ENCODE results near the gene TMEM223.
"Not testable (repeated sequence)": the region's sequence is repeated elsewhere in the genome, so short reads cannot be mapped to it uniquely, and the experiment has no call there.

The TMEM223 gene

DNA sequence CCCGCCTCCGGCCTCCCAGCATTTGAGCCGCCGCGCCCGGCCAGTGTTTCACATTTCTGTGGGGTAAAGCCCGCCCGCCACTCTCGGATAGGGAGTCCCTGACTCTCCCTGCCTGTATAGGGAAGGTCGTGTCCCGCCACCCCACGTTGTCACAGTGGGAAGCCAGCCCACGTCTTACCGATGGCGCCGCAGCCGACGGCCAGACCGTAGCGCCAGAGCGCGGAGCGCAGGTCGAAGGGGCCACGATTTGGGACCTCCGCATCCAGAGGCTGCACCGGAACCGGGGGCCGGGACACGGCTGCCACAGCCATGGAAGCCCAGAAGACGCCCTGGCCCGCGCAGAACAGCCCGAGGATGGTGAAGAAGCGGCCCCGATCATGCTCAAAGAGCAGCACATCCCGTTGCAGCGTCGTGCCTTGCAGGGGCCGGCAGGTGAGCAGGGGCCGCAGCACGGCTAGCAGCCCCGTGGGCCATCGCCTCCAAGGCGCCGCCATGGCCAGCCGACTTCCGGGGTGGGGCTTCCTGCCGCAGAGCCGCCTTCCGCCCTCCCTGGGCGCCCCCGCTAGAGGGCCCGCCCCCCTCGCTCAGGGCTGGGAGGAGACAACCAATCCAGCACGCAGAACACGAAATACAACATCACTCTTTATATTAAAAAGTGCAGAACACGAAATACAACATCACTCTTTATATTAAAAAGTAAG is at the start of gene TMEM223:
TMEM223 (minus strand) TSS at position 506 of the 701 bp plus-strand sequence; CDS start at position 494, 12 bp downstream.
- in situ Hi-C loops (cut with MboI; ENCODE audit: low sequenced_read_pairs) = no loop called here

- in situ Hi-C loops (cut with MboI; ENCODE audit: low sequenced_read_pairs) = not testable (repeated sequence)
Measured at GRCh38 chr11:62840721-62841360, 49.0 kb upstream of the TMEM223 start.

- in situ Hi-C loops (cut with MboI; ENCODE audit: low sequenced_read_pairs) = no loop called here
Measured at GRCh38 chr11:62839050-62839945, 47.5 kb upstream of the TMEM223 start, which contains the start of gene WDR74. WDR74 (minus strand) TSS chr11:62839590; CDS start chr11:62839570, 20 bp downstream.

- in situ Hi-C loops (cut with MboI; ENCODE audit: low sequenced_read_pairs) = no loop called here
Measured at GRCh38 chr11:62835336-62835735, 43.5 kb upstream of the TMEM223 start.

DNA sequence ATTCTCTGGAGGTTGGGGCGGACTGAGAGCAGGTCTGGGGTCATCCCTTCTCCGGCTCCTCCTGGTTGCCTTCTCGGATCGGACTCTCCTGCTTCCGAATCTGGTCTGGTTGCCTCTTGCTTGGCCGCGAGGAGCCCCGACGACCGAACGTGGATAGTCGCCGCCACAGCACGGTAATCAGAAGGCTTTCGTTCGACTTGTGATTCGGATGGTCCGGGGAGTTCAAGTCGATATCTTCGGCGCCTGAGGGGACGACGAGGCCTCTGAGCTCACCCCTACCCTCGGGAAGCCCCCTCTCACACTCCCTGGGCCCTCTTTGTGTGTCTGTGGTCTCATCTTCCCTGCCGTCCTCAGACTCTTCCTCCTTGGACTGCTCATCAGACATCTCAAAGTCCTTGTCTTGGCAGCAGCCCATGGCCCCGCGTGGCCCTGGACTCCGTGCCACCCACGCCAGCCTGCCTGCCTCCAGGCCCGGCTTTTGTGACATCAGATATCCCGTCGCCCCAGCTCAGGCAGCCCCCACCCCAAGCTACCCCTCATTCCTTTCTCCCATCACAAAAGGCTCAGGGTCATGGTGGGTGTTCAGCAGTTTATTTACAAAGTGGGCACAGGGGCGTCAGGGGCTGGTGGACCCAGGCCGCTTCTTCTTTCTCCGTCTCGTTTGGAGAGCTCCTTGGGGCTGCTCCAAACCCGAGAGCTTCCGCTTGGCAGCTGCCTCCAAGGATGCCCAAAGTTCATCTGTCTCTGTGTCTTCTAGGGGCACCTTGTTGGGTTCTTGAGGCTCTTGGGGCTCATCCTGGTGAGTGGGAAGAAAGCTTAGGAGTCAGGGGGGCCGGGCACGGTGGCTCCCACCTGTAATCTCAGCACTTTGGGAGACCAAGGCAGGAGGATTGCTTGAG is 40.8 kb upstream of the TMEM223 start, which contains the start of gene TEX54:
TEX54 (minus strand) TSS at position 506 of the 899 bp plus-strand sequence.
- in situ Hi-C loops (cut with MboI; ENCODE audit: low sequenced_read_pairs) = no loop called here

GRCh38 chr11:62831520-62832335 is 39.9 kb upstream of the TMEM223 start, which contains the start of gene STX5:
STX5 (minus strand) TSS chr11:62832051; CDS start chr11:62831243, 808 bp downstream.
- in situ Hi-C loops (cut with MboI; ENCODE audit: low sequenced_read_pairs) = no loop called here

DNA sequence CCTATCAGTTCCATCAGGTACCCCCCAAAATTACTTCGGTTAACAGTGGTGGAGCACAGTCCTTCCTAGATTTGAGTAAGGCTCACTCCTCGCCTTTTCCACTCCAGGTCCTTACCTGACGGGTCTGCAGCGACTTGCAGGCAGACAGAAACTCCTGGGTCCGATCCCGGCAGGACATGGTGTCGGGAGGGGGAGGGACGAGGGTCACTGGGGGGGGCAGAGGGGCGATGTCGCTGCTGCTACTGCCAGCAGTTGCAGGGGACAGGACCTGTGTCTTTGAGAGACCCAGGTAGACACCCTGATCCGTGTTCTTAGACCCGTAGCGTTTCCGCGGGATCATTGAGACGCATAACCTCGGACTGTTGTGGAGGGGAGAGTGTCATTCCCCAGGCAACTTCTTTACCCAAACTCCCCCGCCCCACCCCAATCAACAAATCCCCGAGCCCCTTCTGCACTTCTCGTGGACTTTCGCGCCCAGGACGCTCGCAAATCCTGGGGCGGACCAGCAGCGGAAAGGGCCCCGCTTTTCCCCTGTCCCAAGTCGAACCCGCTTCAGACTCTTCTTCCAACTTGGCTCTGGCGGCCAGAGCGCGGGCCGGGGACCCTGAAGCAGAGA is 39.2 kb upstream of the TMEM223 start:
- in situ Hi-C loops (cut with MboI; ENCODE audit: low sequenced_read_pairs) = no loop called here

- in situ Hi-C loops (cut with MboI; ENCODE audit: low sequenced_read_pairs) = not testable (repeated sequence)
Measured at GRCh38 chr11:62828130-62828529, 36.3 kb upstream of the TMEM223 start.

DNA sequence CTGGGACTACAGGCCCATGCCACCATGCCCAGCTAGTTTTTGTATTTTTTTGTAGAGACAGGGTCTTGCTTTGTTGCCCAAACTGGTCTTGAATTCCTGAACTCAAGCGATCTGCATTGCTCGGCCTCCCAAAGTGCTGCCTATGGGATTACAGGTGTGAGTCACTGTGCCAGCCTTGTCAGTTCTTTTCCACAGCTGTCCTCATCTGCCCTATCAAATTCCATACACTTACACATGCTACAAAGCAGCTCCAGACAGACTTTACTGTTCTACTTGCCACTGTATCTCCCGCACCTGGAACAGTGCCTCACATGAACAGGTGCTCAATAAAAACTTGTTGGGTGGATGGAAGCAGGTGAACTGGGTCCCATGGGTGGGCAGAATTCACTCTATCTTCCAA is 31.9 kb upstream of the TMEM223 start:
- in situ Hi-C loops (cut with MboI; ENCODE audit: low sequenced_read_pairs) = no loop called here

- in situ Hi-C loops (cut with MboI; ENCODE audit: low sequenced_read_pairs) = no loop called here
Measured at GRCh38 chr11:62817129-62817528, 25.3 kb upstream of the TMEM223 start.

DNA sequence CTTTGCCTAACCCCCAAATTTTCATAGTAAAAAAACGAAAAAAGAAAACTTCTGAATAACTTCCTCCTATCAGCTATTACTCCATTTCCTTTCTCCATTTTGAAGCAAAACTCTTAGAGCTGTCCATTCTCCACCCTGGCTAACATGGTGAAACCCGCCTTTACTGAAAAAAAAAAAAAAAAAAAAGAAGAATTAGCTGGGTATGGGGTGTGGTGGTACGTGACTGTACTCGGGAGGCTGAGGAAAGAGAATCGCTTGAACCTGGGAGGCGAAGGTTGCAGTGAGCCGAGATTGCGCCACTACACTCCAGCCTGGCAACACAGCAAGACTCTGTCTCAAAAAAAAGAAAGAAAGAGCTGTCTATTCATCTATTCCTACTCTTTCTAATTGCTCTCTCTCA is 24.8 kb upstream of the TMEM223 start:
- in situ Hi-C loops (cut with MboI; ENCODE audit: low sequenced_read_pairs) = no loop called here

GRCh38 chr11:62811659-62812058 is 19.9 kb upstream of the TMEM223 start:
- in situ Hi-C loops (cut with MboI; ENCODE audit: low sequenced_read_pairs) = no loop called here

DNA sequence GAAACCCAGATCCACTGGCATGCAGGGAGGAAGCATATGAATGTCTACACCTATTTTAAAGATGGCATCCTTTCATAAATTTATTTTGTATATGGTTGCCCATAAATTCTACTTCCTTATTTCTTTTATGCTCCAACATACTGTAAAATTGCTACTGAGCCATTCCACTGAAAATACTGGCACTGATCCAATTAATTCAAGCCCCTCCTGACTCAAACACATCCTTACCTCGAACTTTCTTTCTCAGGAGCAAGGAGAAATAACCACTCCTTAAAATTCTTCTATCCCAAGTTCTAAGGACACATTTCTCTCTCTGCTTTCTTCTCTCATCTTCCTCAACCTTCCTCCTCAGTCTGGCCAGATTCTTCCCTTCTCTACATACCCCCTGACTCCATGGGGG is 18.9 kb upstream of the TMEM223 start:
- in situ Hi-C loops (cut with MboI; ENCODE audit: low sequenced_read_pairs) = no loop called here

- in situ Hi-C loops (cut with MboI; ENCODE audit: low sequenced_read_pairs) = no loop called here
Measured at GRCh38 chr11:62806611-62807121, 14.9 kb upstream of the TMEM223 start.

DNA sequence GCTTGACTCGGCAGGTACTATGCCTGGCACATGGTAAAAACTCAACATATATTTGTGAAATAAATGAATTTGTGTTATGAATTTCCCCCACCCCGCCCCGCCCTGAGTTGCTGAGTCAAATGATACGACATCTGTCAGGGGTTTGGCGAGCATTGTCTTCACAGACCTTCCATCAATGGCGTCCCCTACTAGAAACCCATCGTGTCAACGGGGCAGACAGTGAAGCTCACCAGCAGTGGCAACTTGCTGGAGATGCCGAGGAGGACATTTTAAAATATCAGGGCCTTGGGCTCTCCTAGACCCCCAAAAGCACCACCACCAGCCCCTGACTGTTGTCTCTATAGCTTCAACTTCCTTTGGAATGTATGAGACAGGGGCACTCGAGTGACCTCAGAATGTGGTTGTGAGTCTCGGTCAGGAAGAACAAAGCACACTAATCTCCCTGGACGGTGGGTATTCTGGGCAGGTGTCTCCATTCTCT is 14.2 kb upstream of the TMEM223 start:
- in situ Hi-C loops (cut with MboI; ENCODE audit: low sequenced_read_pairs) = no loop called here

- in situ Hi-C loops (cut with MboI; ENCODE audit: low sequenced_read_pairs) = no loop called here
Measured at GRCh38 chr11:62805076-62805892, 13.5 kb upstream of the TMEM223 start, which contains the start of gene NXF1. NXF1 (minus strand) TSS chr11:62805440; CDS start chr11:62805356, 84 bp downstream.

DNA sequence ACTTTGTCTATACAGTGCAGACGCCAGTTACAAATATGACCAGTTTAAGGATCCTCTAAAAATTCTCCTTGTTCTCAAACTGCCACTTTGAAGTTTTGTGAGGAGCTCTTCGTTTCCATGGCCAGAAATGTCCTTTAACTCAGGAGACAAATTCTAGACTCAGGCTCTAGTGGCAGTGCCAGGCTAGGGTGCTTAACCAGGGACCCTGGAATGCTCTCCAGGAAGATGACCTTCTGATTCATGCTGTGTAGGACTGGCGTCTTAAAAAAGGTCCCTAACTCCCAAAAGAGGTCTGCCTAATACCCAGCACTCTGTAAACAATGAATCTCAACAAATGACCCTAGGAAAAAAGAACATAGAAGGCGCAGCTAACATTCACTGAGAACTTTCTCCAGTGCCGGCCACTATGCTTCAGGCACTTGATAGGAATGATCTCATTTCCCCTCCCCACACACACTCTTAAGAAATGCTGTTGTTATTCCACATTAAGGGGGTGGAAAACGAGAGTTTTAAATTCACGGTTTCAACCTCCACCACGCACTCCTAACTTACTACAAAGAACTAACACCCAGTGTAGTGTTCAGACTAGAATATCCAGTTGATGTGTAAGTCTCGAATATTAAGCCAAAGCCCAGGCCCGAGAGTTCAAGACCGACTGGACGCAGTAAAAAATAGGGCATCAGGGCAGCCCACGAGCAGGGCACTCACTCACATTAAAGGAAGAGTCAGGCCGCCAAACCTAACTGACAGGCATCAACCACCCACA is 12.7 kb upstream of the TMEM223 start:
- in situ Hi-C loops (cut with MboI; ENCODE audit: low sequenced_read_pairs) = no loop called here
